HG02981 (cell line): ENCODE measurements around the gene FRMPD4.

Experiments used
- ATAC-seq: cut with Tn5 transposase; IDR thresholded peaks from one replicate; pipeline ENCODE4 v1.9.1; 2021; ENCODE audit warnings: mild to moderate bottlenecking, moderate library complexity; ENCODE audit not compliant: unreplicated experiment

FRMPD4 gene

DNA sequence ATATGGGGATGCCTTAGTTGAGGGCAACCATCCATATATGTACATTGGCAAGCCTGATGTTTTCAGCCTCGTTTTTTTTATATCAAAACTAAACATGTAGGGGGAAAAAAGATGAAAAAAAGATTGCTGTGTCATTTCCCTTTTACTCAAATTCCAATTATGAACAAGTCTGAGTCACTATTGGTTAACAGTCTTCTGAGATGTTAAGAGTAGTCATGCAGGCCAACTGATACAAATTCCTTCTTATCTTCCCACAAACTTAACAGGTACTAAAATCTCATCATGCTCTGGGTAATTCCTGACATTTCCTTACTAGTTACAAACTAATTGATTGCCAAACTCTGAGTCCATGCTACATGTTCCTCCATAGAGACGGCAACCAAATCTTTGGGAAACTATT lies 222.1 kb downstream of the FRMPD4 start:
- ATAC-seq, result no peak

DNA sequence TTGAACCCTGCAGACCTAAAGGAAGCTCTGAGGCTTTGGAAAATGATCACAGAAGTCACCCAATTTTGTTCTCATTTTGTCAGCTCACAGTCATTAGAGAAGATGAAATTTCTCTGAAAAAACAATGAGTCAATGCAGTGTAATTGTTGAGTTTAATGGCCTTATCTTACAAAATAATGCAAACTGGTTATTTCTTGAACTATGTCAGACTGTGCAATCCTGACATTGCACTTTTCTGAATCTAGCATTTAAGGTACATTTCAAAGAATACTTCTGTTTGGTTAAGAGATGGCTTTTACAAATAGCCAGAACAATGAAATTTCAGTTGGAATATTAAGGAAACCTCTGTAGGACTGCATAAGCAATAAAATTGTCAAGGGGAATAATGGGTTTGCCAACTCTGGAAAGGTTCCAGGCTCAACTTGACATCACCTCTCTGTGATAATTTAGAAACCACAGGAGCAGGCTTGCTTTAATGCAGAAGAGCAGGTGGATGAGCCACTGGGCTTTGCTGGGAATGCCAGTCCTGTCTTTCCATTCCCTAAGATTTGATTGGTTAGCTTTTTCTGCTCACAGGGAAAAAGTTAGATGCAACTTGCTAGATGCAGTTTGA lies 222.8 kb downstream of the FRMPD4 start:
- no peak for ATAC-seq

DNA sequence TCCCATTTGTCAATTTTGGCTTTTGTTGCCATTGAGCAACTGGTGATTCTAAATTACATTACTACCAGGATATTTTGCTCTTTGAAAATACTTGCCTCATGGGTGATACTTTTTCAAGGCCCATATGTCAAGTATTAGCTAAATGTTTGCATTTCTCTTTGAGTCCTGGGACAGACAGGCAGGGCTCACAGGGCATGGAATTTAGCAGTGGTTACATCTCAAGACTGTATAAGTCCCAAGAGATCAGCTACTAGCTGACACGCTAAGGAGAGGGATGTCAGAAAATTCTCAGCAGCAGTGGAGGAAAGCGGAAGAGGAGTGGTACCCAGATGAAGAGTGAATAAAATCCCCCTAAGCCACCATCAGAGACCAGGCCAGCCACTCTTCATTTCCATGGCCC lies 224.9 kb downstream of the FRMPD4 start:
- no peak for ATAC-seq

DNA sequence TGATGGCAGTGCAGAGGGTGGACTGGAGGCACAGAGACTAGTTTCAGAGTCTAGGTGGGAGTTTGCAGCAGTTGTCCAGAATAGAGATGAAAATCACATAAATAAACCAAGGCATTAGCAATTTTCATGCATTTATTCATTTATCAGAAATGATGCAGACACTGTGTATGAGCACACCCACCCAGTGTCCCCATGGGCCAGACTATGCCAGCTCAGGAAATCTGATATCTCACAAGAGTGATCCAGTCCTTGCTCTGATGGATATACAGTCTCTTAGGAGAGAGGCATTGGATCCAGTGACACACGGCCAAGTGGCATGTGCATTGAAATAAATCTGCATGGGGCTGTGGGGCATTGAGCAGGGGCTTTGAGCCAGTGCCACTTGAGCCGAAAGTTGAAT lies 228.2 kb downstream of the FRMPD4 start:
- no peak for ATAC-seq

DNA sequence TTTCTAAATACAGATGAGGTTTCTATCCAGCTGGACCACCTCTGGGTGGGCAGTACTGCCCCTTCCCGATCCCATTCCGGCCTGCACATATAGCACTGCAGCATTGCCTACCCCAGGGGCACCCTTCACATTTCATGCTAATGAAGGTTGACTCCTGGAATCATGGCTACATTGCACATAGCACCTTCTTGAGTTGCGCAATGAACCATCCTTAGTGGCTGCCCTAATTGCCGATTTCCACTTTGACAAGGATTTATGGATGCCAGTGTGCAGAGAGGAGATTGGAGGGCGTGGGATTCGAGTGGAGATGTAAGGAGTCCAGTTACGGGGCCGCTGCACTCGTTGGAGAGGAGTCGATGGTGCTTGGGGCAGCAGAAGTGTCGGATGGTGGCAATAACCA lies 229.0 kb downstream of the FRMPD4 start:
- no peak for ATAC-seq

DNA sequence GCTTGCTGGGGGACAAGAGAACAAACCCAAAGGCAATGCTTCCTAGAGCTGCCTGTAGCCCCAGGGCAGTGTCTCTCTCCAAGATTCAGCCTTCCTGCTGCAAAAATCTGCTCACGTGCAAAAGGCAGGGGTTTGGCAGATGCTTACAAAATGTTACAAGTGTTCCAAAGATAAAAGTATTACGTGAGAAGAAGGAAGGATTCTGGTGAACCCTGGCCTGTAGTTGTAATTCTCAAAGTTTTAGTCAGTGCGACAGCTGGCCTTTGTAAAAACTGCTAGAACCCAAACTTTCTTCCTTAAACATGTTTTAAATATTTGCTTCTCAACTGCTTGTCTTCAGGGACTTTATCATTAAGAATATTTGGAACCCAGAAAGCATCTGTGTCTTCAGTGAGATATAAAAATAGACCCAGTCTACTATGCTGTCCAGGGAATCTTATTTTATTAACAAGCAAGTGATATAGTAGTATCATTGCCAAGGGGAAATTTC lies 232.3 kb downstream of the FRMPD4 start:
- no peak for ATAC-seq

DNA sequence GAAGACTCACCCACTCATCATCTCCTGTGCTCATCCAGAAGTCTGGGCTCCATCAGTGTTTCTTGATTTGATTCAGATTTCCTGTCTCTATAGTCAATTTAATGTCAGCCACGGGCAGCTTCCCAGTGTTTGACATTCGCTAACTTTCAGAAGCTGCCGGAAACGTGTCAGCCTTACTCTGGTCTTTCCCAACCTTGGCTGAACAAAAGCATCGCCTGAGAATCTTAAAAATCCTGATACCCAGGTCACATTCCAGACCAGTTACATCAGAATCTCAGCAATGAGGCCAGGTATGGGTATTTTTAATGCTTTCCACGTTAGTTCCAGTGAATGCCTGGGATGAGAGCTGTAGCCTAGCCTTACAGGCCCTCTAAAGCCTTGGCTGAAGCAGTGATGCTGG lies 233.8 kb downstream of the FRMPD4 start:
- no peak for ATAC-seq

DNA sequence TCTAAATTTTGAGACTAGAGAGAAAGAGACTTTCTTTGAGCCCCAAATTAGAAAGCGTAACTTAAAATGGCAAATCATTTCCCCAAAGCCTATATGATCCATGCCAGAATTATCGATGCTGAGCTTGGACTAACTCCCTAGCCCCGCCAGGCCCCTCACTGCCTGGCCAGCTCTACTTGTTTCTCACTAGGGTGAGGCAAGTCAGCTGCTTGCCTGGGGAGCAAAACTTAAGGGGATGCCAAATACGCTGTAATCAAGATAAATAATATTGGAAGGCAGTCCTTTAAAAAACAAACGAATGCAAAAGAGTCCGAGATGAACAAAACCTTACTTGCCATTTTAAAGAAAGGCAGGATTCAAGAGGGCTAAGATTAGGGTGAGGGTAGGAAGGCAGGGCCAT lies 236.0 kb downstream of the FRMPD4 start:
- ATAC-seq, result no peak

DNA sequence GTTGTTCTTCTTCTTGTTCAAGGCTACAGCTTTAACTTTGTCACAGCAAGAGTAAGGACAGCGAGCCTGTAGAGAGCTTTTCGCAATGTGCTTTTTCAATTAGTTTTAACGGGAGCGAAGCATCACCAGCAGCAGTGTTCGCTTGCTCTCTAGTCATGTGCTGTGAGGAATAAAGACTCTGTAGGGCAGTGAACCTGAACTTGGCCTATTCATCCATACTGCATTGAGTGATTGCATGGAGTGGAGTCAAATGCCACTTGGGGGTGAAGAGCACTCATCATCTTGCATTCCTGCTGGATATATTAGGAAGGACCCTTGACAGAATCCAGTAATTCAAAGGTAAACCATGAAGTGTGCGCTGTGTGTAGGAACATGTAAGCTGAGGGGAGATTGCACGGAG lies 240.0 kb downstream of the FRMPD4 start:
- no peak for ATAC-seq

DNA sequence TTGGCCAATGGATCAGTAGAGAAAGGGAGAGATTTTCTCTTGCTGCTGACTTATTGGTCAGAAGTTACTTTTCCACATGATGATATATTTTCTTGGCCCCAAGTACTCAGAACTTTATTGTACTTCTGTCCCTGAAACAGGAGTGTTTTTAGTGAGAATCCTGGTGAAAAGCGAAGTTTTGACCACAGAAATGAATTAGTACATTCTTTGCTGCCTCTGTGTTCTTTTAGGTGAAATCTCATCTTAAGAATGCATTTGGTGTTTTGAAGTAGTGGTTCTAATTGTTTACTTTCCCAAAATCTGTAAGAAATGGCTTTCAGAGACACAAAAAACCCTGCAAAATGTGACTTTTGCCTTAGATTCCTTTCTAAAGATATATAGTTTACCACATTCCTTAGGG lies 240.4 kb downstream of the FRMPD4 start:
- ATAC-seq, result no peak

DNA sequence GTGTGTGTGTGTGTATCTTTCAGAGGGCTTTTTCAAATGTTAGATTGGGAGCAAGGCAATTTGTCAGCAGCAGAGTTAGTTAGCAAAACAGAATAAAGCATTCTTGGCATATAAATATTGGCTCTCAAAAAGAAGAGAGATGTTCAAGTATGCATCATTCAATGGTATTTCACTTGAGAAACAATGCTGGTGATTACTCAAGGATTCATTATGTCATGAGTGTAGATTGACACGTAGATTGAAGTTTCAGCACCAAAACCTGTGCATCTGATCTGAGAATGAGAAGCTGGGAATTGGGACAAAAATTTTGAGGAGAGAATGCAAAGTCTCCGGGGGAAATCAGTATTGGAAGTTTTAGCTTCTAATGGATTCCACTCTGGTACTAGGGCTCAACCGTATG lies 241.4 kb downstream of the FRMPD4 start:
- no peak for ATAC-seq

DNA sequence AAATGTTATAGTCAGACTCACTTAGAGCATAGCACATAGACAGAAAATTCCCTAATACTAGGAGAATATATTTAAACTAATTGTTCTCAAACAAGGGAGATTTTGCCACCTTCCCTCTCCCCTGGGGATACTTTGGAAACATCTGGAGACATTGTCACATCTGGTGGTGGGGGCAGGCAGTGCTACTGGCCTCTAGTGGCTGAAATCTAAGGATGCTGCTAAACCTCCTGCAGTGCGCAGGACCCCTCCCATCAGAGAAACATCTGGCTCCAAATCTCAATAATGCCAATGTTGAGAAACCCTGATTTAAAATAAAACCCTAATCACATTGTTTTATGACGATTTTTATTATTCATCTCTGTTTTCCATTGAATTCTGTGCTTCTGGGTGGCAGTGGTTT lies 244.9 kb downstream of the FRMPD4 start:
- ATAC-seq, result no peak

DNA sequence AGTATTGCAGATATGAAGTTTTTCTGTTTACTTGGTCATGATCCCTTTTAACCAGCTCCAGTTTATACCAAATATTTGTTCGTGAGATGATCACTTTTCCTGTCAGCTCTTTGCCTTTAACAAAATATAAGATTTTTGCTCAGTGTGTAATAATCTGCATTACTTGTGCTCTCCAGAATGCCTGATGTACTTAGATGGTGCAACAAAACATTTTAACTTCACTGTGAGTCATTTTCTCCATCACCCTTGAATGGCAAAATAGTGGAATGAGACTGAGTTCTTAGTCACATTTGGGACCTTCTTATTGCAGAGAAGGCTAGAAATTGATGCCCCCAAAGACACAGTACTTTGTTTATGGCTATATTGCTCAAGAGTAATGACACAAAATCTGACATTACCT lies 252.0 kb downstream of the FRMPD4 start:
- no peak for ATAC-seq

DNA sequence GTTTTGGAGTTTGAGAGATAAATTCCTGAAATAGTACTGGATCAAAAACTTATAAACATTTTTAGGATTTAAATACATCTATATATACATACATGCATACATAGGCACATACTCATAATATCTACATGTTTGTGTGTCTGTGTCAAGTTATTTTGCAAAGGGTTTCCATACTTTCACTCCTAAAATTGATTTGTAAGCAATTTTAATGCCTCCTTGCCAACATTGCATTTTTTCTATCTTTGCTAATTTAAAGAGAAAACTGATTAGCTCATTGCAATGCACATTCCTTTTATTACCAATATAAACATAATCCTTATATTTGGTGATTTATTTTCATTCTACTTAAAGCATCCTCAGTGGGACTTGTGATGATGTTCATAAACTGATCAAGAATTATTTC lies 258.3 kb downstream of the FRMPD4 start:
- ATAC-seq, result no peak

DNA sequence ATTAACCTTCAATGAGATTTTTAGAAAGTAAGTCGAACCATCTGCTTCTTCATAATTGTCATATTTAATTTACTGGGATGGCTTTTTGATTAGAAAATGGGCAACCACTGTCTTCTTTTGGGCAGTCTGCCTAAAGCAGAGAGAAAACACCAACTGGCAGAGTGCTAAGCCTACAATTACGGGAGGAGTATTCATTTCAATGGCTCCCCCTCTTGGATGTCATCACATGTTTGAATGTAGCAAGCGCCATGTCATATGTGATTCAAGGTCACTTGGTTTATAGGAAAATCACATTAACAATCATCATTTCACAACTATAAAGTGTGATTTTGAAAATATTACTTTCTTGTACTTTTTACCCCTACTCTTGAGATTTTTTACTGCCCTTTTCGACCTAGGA lies 261.9 kb downstream of the FRMPD4 start:
- ATAC-seq, result no peak

DNA sequence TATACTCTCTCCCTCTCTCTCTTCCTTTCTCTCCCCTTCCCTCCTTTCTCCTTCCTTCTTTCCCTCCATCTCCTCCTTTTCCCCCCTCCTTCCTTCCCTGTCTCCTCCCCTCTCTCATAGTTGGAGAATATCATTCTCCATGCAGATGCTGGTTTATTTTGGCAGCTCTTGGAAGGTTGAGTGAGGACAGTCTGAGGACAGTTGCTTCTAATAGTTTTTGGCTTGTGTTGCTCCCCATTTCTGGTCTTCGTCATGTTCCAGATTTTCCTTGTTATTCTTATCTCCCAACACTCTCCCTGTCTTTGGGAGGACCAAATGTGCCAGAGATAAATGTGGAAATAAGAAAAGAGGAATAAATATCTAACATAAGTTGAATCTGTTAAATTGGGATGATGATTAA lies 263.0 kb downstream of the FRMPD4 start:
- no peak for ATAC-seq

DNA sequence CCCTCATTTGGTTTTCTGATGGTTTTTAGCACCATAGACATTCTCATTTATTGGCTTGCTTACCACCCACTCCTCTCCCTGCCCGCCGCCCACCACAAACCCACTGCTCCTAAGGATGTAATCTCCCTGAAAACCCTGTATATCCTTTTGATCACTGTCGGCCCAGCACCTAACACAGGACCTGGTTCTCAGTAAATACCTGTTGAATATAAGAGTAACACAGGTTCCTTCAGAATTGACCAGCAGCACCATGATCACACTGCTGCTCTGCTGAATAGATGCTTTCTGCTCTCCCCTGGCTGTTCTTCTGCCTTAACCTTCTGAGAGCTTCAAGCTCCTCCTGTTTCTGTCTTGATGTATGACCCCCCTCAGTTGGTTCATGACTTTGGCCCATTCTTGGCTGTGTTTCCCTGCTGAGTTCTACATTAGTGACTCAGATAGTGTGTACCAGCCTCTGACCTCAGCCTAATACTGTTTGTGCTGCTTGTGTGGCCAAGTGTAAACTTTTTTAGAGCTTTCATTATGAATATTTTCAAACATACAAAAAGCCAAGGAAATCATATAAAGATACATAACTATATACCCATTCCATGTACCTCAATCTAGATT lies 265.3 kb downstream of the FRMPD4 start:
- no peak for ATAC-seq

DNA sequence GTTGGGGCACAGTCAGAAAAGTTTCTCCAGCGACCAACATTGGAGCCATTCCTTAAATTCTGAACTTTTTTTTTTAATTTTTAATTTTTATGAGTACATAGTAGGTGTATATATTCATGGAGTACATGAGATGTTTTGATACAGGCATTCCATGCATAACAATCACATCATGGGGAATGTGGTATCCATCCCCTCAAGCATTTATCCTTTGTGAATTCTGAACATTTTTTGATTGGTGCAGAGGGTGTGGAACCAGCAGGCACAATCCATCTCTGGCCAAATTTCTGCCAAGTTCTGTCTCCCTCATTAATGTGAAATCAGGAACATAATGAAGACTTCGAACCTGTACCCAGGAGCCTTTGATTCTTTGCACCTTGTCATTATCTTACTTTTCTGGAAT lies 267.0 kb downstream of the FRMPD4 start:
- ATAC-seq, result no peak

DNA sequence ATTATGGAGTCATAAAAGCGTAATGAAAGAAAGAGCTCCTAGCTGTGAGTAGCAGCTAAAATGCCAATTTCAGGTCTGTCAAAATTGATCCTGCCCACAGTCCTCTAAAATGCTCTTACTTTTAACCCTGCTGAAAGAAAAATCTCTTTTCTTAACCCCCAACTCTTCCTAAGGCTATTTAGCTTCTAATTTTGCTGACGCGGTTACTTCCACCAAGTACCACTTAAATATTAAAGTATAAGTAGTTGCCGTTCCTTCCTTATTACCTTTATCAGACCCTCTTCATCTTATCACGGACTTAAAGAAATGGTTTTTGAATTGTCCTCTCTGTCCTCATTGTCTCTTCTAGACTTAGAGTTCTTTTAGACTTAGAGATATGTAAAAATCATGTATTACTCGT lies 272.2 kb downstream of the FRMPD4 start:
- no peak for ATAC-seq

DNA sequence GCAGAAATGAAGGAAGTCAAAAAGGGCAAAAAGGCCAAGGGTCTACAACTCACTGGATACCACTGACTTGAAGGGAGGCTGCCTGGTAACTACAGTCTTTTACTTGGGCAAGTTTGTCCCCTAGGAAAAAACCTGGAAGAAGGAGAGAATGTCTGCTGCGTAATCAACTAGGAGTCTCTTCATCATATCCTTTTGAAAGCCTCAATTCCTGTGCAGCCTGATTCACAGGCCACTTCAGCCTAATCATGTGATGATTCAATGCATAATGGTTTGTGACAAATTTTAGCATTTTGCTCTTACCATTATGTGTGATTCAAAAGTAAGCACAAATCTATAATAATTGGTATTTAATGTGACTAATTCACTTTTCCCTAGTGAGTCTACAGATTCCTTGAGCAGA lies 273.6 kb downstream of the FRMPD4 start:
- no peak for ATAC-seq

DNA sequence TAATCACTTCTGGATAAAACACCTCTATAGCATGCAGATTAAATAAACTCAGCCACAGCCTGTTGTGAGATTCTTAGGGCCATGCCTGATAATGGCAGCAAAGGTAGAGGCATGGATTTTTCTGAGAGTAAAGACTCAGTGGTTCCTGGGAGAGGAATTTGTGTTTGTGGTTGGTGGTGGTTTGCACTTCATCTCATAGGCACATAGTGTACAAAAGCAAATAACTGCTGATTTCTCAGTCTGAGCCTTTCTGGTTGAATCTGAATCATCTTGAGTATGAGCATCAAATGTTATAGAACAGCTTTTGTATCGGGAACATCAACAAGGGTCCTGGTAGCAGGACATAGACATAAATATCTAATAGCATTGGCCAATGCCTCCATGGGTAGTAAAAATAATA lies 274.3 kb downstream of the FRMPD4 start:
- no peak for ATAC-seq

DNA sequence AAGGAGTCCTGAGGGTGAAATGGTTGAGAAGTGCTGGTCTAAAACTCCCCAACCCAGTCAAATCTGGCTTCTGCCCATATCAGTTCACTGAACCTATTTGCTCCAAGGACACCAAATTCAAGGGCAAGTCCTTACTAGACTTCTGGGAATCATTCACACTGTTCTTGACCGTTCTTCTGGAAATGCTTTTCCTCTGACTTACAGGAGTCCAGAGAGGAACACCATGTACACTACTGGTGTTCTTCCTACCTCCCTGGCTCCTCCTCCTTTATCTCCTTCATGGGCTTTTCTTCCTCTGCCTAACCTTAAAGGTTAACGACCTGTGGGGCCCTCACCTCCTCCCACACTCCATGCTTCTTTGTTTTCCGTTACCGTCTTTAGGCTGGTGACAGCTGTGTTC lies 281.3 kb downstream of the FRMPD4 start:
- ATAC-seq, result no peak

DNA sequence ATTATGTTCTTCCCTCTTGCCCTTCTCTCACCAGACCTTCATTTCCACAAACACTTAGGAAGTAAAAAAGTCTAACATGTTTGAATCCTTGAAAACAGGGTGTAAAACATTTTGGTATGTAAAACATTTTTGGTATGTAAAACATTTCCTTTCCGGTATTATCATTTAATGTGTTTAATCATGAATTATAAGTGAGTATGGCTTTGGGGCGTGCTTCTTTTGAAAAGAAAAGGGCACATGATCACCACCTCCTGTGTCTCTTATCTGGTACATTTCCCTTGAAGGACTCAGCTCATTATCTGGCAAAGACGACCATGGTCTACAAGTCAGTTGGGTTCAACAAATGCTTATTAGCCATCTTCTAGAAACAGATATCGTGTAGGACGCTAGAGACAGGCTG lies 283.6 kb downstream of the FRMPD4 start:
- ATAC-seq, result no peak
